NCI-H1436 treated with DMSO at 0.1 percent for 48 hours (cell line): ENCODE results near the gene GFAP.

Experiments
- DNase-seq: peaks from one replicate; lab custom pipeline; 2025; lab: John Stamatoyannopoulos, UW

The GFAP gene

GRCh38 chr17:44914148-44914547, 1.2 kb downstream of the GFAP start:
- DNase-seq = no peak

GRCh38 chr17:44913676-44914075, 1.6 kb downstream of the GFAP start:
- DNase-seq = no peak

GRCh38 chr17:44912763-44913544, 2.3 kb downstream of the GFAP start:
- no peak for DNase-seq

GRCh38 chr17:44911133-44912001, 3.9 kb downstream of the GFAP start:
- DNase-seq = no peak

GRCh38 chr17:44910231-44911106, 4.8 kb downstream of the GFAP start:
- no peak for DNase-seq

- DNase-seq = no peak
These were observed 5.6 kb downstream of the GFAP start for GRCh38 chr17:44909681-44910144.

- DNase-seq = no peak
These were observed 6.5 kb downstream of the GFAP start for GRCh38 chr17:44908761-44909326.

- no peak for DNase-seq
These were observed 7.4 kb downstream of the GFAP start for GRCh38 chr17:44907729-44908470.

GRCh38 chr17:44906763-44907728, 8.3 kb downstream of the GFAP start:
- DNase-seq = no peak

- DNase-seq = no peak
These were observed 9.2 kb downstream of the GFAP start for GRCh38 chr17:44906010-44906646.

GRCh38 chr17:44905006-44906000, 10.0 kb downstream of the GFAP start:
- DNase-seq = no peak

GRCh38 chr17:44904001-44904984, 11.0 kb downstream of the GFAP start:
- no peak for DNase-seq

GRCh38 chr17:44903012-44903685, 12.2 kb downstream of the GFAP start:
- DNase-seq = no peak

GRCh38 chr17:44902135-44902760, 13.1 kb downstream of the GFAP start:
- no peak for DNase-seq

- no peak for DNase-seq
These were observed 13.8 kb downstream of the GFAP start for GRCh38 chr17:44901411-44901921.

GRCh38 chr17:44900894-44901293, 14.4 kb downstream of the GFAP start:
- no peak for DNase-seq
